HepG2 (cell line): ENCODE results near the gene RSAD2. TPM values are rescaled to one million over a fixed set of nuclear protein-coding genes. Genes with fewer than 3 reads are reported as not detected.

Experiments used
- AHR ChIP-seq: IDR thresholded peaks from 2 replicates; pipeline ENCODE4 v1.6.1; 2018; ENCODE audit warnings: missing genetic modification reagents, missing compliant biosample characterization
- HNRNPLL ChIP-seq: fragments of 200-400 bp; formaldehyde crosslinking; IDR thresholded peaks from 2 replicates; pipeline ENCODE4 v1.6.1; 2017; ENCODE audit warnings: mild to moderate bottlenecking, low read depth, low read length; ENCODE audit not compliant: poor library complexity, severe bottlenecking
- JDP2 ChIP-seq: sonication (generic); formaldehyde crosslinking; IDR thresholded peaks from 2 replicates; pipeline ENCODE4 v1.8.1; 2022; ENCODE audit warnings: missing genetic modification reagents, borderline replicate concordance
- KDM2A ChIP-seq: sonication (generic); formaldehyde crosslinking; IDR thresholded peaks from 2 replicates; pipeline ENCODE4 v1.4.0; 2020; ENCODE audit warnings: low read depth, missing genetic modification reagents, borderline replicate concordance
- MED1 ChIP-seq: sonication (generic); formaldehyde crosslinking; IDR thresholded peaks from 2 replicates; pipeline ENCODE4 v1.4.0; 2020; ENCODE audit warnings: missing genetic modification reagents
- NR1H2 ChIP-seq: sonication (generic); formaldehyde crosslinking; IDR thresholded peaks from 2 replicates; pipeline ENCODE4 v1.8.1; 2022; ENCODE audit warnings: low read depth, missing genetic modification reagents, borderline replicate concordance
- PHF8 ChIP-seq: sonication (generic); formaldehyde crosslinking; IDR thresholded peaks from 2 replicates; pipeline ENCODE4 v1.5.0; 2020; ENCODE audit warnings: missing genetic modification reagents
- SAP130 ChIP-seq: IDR thresholded peaks from 2 replicates; pipeline ENCODE4 v1.6.1; 2016; ENCODE audit warnings: low read depth
- ZBTB7A ChIP-seq: sonication (generic); formaldehyde crosslinking; IDR thresholded peaks from 2 replicates; pipeline ENCODE4 v1.8.0; 2022; ENCODE audit warnings: mild to moderate bottlenecking, missing genetic modification reagents
- ZNF432 ChIP-seq: sonication (generic); formaldehyde crosslinking; IDR thresholded peaks from 2 replicates; pipeline ENCODE4 v1.5.0; 2020; ENCODE audit warnings: missing genetic modification reagents, mild to moderate bottlenecking, borderline replicate concordance
- ZNF577 ChIP-seq: sonication (generic); formaldehyde crosslinking; IDR thresholded peaks from 2 replicates; pipeline ENCODE4 v1.4.0; 2020; ENCODE audit warnings: mild to moderate bottlenecking, low read depth, missing genetic modification reagents, borderline replicate concordance
- ZNF672 ChIP-seq: sonication (generic); formaldehyde crosslinking; IDR thresholded peaks from 2 replicates; pipeline ENCODE4 v1.8.1; 2022; ENCODE audit warnings: missing genetic modification reagents
- ZNF761 ChIP-seq: sonication (generic); formaldehyde crosslinking; conservative IDR thresholded peaks from 2 replicates; pipeline ENCODE4 v1.4.0; 2020; ENCODE audit warnings: mild to moderate bottlenecking, missing genetic modification reagents
- ZNF766 ChIP-seq: sonication (generic); formaldehyde crosslinking; IDR thresholded peaks from 2 replicates; pipeline ENCODE4 v1.5.0; 2020; ENCODE audit warnings: missing genetic modification reagents, borderline replicate concordance
- ZNF768 ChIP-seq: sonication (generic); formaldehyde crosslinking; IDR thresholded peaks from 2 replicates; pipeline ENCODE4 v1.4.0; 2020; ENCODE audit warnings: missing genetic modification reagents
- ZNF841 ChIP-seq: sonication (generic); formaldehyde crosslinking; IDR thresholded peaks from 2 replicates; pipeline ENCODE4 v1.8.1; 2023; ENCODE audit warnings: missing genetic modification reagents, borderline replicate concordance
- polyA plus RNA-seq, 8 experiments: library from polyadenylated mRNA; depleted of rRNA in 3 of 8; stranded (reverse) in 7 of 8; unstranded in 1 of 8; fragments of >200 nt; fragmentation: Illumina TruSeq in 4 of 8; extraction: Trizol in 4 of 8; gene quantifications; 2 replicates each; pipeline versions ENCODE4 v1.2.1 to v1.2.3, GENCODE V29; 2011 to 2016; ENCODE audit warnings: low read depth in 4 of 8, missing spikeins in 1 of 8, mixed read lengths in 1 of 8; ENCODE audit not compliant: insufficient read depth in 1 of 8
- total RNA-seq, 5 experiments: library from RNA; depleted of rRNA; stranded (reverse); fragments of >200 nt; fragmentation: Illumina TruSeq; extraction: Trizol; gene quantifications; 2 replicates each; pipeline ENCODE4 v1.2.3, GENCODE V29; 2016; ENCODE audit warnings: low read depth in 1 of 5
- TF ChIP-seq, protein P1 (sequence below): sonication (generic); formaldehyde crosslinking; IDR thresholded peaks from 2 replicates; pipeline ENCODE4 v1.4.0; 2020; ENCODE audit warnings: missing genetic modification reagents
- TF ChIP-seq, protein P2 (sequence below): IDR thresholded peaks from 2 replicates; pipeline ENCODE4 v1.6.1; 2016; ENCODE audit warnings: missing compliant biosample characterization, missing genetic modification reagents, borderline replicate concordance
- TF ChIP-seq, protein P3 (sequence below): sonication (generic); formaldehyde crosslinking; IDR thresholded peaks from 2 replicates; pipeline ENCODE4 v1.4.0; 2020; ENCODE audit warnings: missing genetic modification reagents

Gene RSAD2
- total and polyA plus RNA-seq, 2 of the 13 experiments (the other 11 are each of a cell fraction or from before 2014, with no cell fraction given), result 0.11 TPM; not detected in 1

DNA sequence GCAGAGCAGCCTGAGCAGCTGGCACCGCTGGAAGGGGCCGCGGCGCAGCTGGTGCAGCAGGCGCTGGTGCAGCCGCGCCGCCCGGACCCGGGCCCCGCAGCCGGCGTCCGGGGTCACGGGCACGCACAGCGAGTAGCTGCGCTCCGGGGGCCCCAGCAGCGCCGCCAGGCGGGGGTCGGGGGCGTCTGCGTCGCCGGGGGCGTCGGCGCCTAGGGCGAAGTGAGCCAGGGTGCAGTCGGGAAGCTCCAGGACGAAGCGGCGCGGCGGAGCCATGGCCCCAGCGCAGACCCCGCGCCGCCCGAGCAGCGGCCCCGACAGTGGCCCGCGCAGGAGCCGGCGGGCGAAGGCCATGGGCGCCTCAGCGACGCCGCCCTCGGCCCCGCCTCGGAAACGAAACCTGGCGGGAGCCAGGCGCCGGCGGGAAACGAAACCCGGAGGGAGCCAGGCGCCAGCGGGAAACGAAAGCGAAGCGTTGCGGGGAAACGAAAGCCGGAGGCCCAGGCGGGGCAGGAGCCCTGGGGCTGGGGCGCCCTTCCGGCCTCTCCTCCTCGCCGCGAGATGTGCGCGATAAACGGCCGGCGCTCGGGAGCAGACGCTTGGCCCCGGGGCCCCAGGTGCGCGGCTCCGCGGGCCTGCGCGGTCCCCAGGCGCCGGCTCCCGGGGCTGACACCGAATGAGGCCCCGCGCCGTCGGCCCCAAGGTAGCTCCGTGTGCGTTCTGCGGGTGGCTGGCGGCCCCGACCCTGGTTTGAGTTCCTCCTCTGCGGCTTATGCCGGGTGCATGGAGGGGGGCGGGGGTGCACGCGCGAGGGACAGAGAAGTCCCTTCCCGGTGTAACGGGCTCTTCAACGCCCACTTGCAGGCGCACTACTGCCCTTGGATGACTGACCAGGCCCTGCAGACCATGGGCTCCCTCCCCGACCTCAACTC is 12.0 kb upstream of the RSAD2 start, which contains the start of gene CMPK2 (continued):
- TF ChIP-seq, protein P1, sequence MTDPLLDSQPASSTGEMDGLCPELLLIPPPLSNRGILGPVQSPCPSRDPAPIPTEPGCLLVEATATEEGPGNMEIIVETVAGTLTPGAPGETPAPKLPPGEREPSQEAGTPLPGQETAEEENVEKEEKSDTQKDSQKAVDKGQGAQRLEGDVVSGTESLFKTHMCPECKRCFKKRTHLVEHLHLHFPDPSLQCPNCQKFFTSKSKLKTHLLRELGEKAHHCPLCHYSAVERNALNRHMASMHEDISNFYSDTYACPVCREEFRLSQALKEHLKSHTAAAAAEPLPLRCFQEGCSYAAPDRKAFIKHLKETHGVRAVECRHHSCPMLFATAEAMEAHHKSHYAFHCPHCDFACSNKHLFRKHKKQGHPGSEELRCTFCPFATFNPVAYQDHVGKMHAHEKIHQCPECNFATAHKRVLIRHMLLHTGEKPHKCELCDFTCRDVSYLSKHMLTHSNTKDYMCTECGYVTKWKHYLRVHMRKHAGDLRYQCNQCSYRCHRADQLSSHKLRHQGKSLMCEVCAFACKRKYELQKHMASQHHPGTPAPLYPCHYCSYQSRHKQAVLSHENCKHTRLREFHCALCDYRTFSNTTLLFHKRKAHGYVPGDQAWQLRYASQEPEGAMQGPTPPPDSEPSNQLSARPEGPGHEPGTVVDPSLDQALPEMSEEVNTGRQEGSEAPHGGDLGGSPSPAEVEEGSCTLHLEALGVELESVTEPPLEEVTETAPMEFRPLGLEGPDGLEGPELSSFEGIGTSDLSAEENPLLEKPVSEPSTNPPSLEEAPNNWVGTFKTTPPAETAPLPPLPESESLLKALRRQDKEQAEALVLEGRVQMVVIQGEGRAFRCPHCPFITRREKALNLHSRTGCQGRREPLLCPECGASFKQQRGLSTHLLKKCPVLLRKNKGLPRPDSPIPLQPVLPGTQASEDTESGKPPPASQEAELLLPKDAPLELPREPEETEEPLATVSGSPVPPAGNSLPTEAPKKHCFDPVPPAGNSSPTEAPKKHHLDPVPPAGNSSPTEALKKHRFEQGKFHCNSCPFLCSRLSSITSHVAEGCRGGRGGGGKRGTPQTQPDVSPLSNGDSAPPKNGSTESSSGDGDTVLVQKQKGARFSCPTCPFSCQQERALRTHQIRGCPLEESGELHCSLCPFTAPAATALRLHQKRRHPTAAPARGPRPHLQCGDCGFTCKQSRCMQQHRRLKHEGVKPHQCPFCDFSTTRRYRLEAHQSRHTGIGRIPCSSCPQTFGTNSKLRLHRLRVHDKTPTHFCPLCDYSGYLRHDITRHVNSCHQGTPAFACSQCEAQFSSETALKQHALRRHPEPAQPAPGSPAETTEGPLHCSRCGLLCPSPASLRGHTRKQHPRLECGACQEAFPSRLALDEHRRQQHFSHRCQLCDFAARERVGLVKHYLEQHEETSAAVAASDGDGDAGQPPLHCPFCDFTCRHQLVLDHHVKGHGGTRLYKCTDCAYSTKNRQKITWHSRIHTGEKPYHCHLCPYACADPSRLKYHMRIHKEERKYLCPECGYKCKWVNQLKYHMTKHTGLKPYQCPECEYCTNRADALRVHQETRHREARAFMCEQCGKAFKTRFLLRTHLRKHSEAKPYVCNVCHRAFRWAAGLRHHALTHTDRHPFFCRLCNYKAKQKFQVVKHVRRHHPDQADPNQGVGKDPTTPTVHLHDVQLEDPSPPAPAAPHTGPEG (CRISPR knock-in tag), result peak; percentile 80
- TF ChIP-seq, protein P2, sequence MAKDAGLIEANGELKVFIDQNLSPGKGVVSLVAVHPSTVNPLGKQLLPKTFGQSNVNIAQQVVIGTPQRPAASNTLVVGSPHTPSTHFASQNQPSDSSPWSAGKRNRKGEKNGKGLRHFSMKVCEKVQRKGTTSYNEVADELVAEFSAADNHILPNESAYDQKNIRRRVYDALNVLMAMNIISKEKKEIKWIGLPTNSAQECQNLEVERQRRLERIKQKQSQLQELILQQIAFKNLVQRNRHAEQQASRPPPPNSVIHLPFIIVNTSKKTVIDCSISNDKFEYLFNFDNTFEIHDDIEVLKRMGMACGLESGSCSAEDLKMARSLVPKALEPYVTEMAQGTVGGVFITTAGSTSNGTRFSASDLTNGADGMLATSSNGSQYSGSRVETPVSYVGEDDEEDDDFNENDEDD (CRISPR knock-in tag), result peak; percentile 91; the same call in 1 of the 2 replicates
- TF ChIP-seq ZNF577 (CRISPR knock-in tag) (no peak), SAP130 (CRISPR knock-in tag) (peak; percentile 42; the same call in 1 of the 2 replicates), MED1 (0 out of 2 replicates have a peak, but pooled peaks have one; percentile 42), ZBTB7A (CRISPR knock-in tag) (no peak), ZNF432 (CRISPR knock-in tag) (no peak), ZNF766 (CRISPR knock-in tag) (peak; percentile 94; the same call in 1 of the 2 replicates), KDM2A (peak; percentile 48; the same call in 1 of the 2 replicates), ZNF672 (CRISPR knock-in tag) (no peak), AHR (no peak), HNRNPLL (peak; percentile 62), ZNF761 (0 out of 2 replicates have a peak, but pooled peaks have one; percentile 31), PHF8 (CRISPR knock-in tag) (peak; percentile 53), JDP2 (CRISPR knock-in tag) (no peak), ZNF841 (CRISPR knock-in tag) (no peak), ZNF768 (CRISPR knock-in tag) (peak; percentile 46; the same call in 1 of the 2 replicates), NR1H2 (CRISPR knock-in tag) (peak; percentile 54)
- TF ChIP-seq, protein P3, sequence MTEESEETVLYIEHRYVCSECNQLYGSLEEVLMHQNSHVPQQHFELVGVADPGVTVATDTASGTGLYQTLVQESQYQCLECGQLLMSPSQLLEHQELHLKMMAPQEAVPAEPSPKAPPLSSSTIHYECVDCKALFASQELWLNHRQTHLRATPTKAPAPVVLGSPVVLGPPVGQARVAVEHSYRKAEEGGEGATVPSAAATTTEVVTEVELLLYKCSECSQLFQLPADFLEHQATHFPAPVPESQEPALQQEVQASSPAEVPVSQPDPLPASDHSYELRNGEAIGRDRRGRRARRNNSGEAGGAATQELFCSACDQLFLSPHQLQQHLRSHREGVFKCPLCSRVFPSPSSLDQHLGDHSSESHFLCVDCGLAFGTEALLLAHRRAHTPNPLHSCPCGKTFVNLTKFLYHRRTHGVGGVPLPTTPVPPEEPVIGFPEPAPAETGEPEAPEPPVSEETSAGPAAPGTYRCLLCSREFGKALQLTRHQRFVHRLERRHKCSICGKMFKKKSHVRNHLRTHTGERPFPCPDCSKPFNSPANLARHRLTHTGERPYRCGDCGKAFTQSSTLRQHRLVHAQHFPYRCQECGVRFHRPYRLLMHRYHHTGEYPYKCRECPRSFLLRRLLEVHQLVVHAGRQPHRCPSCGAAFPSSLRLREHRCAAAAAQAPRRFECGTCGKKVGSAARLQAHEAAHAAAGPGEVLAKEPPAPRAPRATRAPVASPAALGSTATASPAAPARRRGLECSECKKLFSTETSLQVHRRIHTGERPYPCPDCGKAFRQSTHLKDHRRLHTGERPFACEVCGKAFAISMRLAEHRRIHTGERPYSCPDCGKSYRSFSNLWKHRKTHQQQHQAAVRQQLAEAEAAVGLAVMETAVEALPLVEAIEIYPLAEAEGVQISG, result peak; percentile 72
